Measurements from ENCODE around the gene AOAH.

GRCh38 chr7:36638140-36638539 lies 86.2 kb downstream of the AOAH start:
- TF ChIP-seq CTCF (IDR thresholded peaks at IDR 0.05 in 4 of 5, conservative IDR thresholded peaks at IDR 0.05 in 1 of 5) (no peak), POLR2A (IDR thresholded peaks at IDR 0.05) (no peak)
